ENCODE results near the gene IL4I1.

The IL4I1 gene

DNA sequence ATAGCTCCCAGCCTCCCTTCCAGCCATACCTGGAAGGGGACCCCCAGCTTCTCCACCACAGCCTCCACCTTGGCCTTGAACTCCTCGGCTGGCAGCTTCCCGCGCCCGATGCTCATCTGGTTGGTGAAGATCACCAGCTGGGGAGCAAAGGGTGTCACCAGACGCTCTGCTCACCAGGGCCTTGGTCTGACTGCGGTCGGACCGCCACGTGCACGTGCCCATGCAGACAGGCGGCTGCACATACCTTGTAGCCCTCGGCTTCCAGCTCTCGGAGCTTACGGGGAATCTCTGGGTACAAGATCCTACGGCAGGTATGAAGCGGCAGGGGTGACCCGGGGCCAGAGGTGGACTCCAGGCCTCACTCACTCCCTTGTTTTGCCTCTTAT lies 32.8 kb downstream of the IL4I1 start:
- DNase-seq (ENCODE audit: low read depth, low spot score): no peak

DNA sequence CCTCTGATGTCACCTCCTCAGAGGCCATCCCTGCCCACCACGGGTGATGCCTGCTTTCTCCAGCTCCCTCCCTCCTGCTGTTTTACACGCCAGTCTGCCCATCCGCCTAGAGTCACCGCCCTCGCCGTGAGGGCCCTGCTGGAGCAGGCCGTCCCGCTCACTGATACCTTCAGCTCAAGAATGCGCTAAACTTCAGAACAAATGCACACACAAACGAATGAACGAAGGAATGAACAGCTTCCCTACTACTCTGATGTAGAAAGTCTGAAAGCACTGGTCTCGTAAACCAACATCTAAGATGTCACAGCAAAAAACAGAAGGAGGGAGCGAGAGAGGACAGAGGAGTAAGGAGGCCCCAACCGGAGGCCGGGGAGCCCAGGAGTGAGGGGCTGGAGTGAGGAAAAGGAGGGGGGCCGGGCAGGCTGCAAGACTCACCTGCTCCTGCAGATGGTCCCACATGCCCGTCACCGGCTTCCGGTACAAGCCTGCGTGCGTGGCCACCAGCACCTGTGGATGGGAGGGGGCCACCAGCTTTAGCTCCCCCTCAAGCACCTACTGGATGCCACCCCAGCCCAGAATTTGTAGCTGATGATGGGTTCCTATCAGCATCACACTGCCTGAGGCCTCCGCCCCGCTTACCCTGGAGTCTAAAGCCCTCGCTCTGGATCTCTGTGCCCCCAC lies 33.3 kb downstream of the IL4I1 start:
- DNase-seq (ENCODE audit: low read depth, low spot score): no peak

DNA sequence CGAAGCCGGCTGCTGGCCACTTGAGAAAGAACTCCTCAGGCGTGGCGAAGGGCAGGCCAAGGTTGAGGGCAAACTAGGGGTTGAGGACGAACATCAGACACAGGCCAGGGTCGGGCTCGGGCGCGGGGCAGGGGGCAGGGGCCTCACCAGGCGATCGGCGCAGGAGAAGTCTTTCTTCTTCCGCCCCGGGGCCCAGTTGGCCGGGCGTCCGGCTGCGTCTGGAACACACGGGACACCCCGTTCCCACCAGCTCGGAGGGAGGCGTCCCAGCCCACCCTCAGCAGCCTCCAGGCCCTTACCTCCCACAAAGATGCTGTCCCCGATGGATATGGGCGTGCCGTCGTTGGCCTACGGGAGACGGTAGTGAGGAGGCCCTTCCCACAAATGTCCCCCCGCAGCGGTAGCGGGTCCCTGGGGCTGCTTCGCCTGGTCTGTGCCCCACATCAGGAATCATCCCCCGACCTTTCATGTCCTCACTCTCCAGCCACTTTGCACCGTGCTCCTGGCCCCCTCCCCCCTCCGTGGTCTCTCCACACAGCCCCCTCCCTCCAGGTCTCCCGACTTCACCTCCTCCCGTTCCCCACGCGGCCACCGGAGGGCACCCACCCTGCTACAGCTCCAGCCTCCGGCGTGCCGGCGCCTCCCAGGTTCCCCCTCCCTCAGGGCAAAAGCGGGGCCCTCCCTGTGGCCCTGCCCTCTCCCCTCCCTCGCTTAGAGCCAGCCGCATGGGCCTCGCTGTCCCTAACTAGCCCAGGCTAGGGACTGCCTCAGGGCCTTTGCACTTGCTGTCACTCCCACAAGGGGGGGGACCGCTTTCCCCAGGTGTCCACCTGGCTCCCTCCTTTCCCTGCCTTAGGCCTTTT lies 34.1 kb downstream of the IL4I1 start:
- DNase-seq (ENCODE audit: low read depth, low spot score): no peak

DNA sequence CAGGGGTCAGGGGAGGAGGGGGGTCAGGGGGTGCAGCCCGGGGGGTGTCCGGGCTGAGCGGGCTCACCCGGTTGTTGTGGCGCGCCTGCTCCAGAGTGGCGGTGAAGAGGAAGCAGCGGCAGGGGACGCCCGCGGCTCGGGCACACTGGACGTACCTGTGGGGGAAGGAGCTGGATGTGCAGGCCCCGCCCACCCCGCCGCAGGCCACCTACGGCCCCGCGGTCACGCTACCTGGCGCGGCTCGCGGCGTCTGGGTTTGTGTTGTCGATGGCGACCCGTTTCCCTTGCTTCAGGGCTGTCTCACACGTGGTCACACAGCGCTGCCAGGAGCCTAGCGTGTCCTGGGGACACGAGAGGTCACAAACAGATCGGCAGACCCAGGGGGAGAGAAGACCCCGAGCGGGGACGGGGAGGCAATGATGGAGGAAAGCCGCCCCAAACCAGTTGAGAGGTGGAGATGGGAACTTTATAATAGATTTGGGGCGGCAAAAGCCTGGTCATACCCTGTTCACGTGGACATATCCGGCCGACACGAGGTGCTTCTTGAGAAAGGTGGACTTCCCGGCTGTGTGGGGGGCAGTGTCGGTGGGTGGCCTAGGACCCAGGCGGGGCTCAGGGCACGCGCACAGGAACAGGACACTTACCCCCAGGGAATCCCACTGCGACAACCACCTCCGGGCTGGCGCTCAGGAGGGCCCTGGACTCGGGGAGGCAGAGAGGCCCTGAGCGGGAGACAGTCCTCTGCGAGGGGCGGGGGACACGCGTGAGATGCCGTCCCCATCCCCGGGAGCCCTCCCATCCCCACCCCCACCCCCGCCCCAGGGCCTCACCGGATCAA lies 34.9 kb downstream of the IL4I1 start:
- DNase-seq (ENCODE audit: low read depth, low spot score): no peak

DNA sequence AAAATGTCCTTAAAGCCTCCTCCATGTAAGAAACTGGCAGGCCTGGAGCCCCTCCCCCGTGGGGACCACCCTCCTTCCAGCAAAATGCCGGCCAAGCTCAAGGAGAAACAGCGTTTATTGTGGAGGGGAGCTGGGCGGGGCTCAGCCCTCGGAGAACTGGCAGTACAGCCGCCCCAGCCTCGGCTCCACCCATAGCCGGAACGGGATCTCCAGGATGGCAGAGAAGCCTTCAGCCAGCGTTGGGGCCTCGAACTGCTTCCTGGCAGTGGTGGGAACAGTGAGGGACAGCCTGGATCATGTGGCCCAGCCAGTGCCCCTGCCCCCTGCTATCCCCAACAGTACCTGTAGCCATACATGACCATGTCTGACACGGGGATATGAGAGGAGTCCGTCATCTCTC lies 35.6 kb downstream of the IL4I1 start:
- DNase-seq (ENCODE audit: low read depth, low spot score): no peak

DNA sequence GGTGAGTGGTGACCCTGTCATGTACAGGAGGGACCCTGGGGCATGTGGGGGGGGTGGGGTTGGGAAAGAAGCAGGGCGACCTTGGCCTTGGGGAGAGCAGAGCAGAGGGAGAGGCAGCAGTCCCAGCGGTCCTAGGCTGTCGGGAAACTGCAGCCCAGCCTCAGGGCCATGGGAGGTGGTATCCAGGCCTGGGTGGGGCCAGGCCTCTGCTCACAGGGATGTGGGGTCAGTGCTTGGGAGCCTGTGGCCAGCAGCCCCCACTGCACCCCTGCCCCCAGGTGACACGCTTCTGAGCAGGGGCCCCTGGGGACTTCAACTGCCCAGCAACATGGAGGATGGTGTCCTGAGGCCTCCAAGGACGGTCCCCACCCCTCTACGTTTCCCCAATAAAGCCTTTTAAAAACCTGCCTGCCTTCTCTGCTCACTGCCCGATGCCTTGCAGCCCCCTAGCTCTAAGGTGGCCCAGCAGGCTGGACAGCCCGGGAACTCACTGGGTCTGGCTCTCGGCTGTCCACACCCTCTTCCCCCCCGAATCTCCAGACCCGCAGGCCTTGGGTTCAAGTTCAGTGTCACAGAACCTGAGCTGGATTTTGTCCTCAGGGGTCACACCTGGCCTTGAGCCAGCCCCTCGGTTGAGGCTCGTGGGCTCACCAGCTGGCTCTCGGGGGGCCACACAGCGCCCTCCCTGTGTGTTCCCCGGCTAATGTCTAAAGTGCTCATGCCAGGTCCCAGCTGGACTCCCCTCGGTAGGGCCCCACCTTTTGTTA lies 36.2 kb downstream of the IL4I1 start:
- DNase-seq (ENCODE audit: low read depth, low spot score): no peak

DNA sequence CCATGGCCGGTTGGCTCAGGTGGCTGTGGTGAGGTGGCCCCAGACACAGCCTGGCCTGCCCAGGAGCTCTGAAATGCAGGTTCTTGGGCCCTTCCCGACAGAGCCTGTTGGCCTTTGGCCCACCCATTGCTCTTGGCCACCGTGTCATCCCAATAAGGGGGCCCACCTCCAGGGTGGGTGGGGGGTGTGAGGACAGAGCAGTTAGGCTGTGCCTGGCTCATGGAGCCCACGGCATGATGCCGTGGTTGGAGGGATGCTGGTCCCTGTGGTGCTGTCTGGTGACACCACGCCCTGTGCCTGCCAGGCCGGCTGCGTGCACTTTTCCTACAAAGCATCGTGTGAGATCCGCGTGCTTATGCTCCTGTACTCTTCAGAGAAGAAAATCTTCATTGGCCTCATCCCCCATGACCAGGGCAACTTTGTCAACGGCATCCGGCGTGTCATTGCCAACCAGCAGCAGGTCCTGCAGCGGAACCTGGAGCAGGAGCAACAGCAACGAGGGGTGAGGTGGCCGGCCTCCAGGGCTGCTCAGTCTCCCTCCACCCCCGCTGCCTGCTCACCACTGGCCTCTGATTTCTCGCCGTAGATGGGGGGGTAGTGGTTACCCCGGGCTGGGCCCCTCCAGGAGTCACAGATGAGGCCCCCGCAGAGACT lies 36.9 kb downstream of the IL4I1 start:
- DNase-seq (ENCODE audit: low read depth, low spot score): no peak

DNA sequence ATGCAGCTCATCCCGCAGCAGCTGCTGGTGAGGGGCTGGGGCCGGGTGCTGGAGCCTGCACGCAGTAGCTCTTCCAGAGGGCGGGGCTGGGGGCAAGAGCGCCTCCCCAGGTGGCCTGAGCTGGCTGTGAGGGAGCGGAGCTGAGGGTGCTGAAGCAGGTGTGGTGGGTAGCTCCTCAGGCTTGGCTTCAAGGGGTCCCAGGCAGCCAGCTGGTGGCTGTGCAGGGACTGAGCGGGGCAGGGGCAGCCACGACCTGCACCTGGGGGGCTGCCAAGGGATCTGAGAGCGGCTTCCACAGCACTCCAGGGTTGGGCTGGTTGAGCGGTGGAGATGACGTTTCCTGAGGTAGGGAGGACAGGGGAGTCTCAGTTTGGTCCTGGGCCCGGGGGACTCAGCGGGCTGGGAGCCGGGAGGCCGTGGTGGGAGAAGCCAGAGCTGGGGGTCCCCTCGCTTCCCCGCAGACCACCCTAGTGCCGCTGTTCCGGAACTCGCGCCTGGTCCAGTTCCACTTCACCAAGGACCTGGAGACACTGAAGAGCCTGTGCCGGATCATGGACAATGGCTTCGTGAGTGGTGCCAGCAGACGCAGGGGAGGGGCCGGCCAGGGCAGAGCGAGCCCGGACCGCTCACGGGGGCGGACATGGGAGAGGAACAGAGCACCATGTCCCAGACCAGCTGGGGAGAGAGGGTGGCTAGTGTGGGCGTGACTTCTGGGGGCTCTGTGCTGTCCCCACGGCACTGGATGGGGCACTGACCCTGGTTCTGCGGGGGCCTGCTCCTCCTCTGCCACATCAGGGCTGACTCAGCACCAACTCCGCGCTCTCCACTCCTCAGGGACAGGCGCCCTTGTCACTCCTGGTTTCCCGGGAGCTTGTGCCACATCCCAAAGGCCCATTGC lies 38.4 kb downstream of the IL4I1 start:
- no peak for DNase-seq (ENCODE audit: low read depth, low spot score)

DNA sequence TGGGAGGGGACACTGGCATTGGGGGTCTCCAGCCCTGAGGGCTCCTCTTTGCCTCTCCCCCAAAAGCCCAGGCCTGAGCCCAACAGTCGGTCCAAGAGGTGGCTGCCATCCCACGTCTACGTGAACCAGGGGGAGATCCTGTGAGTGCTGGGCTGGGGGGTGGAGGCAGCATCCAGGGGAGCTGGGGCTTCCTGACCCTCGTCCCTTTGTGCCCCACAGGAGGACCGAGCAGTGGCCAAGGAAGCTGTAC lies 38.9 kb downstream of the IL4I1 start:
- no peak for DNase-seq (ENCODE audit: low read depth, low spot score)

DNA sequence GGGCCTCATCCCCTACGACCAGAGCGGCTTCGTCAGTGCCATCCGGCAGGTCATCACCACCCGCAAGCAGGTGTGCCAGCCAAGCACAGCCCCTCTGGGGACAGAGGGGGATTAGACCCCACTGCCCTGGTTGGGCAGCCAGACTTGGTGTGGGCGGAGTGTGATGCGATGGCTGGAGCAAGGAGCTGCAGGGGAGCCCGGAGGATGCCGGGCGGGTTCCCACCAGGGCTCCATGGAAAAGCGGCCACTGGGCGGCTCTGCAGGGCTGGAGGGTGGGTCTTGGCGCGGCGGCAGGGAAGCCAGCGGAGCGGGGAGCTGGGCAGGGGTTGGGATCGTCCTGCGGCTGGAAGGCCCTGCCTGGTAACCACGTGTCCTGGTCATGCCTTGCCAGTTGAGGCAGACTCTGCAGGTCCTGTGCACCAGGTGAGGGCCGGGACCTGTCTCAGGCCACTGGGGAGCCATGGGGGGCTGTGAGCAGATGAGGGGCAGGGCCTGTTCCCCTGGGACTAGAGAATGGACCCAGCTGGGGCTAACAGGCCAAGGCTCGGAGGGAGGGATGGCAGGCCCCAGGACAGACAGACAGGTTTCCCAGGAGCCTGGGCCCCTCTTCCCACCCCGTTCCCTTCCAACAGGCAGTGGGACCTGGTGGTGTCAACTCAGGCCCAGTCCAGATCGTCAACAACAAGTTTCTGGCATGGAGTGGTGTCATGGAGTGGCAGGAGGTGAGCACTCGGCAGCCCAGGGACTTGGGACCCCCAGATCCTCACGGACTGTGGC lies 39.4 kb downstream of the IL4I1 start:
- no peak for DNase-seq (ENCODE audit: low read depth, low spot score)

DNA sequence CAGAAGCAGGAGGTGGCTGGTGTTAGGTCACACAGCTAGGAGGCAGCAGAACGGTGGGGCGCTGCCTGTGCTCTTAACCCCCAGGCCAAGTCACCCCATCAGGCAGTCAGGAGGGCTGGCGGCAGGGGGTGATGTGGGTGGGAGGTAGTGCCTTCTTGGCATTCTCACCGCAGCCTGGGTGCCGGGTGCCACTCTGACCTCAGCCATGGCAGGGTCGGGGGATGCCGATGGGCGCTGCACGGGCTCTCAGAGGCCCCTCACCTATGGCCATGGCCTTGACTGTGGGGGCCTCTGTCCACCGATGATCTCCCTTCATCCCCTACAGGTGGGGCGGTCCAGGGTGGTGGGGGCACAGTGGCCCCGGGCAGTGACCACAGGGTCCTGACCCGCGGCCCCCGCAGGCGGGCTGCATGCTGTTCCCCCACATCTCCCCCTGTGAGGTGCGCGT lies 40.1 kb downstream of the IL4I1 start:
- DNase-seq (ENCODE audit: low read depth, low spot score): no peak

DNA sequence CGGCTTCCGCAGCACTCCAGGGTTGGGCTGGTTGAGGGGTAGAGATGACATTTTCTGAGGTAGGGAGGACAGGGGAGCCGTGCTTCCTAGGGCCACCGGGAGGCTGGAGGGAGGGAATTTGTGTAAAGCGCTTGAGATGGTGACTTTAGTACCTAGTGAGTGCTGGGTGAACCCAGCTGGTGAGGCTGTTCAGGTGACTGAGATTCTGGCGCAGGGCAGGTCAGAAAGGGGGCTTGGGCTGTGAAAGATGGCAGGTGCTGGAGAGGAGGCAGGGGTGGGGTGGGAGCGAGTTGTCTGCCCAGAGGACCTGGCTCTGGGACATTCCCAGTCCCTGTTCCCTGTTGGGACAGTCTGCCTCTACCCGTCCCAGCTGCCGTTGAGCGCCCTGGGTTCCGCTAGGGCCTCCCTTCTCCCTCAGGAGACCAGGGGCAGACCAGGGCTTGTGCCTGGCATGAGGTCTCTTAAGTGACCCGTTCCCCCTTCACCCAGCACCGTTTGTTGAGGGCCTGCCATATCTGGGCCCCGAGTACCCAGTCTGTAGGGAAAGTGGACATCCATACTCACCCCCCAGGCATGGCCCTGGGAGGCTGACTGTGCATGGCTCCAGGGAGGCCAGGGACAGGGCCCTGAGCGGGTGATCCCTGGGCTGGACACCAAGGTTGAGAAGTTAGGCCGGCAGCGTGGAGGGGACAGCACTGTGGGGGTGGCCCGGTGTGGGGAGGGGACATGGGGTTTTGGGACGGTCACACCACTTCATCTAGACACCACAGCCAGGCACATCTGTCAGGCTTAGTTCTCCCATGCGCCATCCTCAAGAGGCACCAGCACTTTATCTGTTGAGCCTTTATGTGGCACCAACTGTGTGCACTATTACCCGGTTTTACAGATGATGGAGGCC lies 40.8 kb downstream of the IL4I1 start:
- no peak for DNase-seq (ENCODE audit: low read depth, low spot score)

DNA sequence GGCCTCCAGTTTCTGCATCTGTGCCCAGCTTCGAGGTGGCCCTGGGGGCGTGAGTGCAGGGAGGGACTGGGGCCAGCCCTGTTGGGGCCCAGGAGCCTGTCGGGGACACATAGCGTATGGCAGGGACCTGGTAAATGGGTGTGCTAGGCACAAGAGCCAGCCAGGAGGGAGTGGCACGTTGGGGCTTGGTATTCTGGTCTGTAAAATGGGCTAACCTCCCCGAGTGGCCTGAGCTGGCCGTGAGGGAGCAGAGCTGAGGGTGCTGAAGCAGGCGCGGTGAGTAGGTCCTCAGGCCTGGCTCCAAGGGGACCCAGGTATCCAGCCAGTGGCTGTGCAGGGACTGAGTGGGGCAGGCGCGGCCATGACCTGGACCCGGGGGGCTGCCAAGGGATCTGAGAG lies 41.4 kb downstream of the IL4I1 start:
- DNase-seq (ENCODE audit: low read depth, low spot score): no peak

DNA sequence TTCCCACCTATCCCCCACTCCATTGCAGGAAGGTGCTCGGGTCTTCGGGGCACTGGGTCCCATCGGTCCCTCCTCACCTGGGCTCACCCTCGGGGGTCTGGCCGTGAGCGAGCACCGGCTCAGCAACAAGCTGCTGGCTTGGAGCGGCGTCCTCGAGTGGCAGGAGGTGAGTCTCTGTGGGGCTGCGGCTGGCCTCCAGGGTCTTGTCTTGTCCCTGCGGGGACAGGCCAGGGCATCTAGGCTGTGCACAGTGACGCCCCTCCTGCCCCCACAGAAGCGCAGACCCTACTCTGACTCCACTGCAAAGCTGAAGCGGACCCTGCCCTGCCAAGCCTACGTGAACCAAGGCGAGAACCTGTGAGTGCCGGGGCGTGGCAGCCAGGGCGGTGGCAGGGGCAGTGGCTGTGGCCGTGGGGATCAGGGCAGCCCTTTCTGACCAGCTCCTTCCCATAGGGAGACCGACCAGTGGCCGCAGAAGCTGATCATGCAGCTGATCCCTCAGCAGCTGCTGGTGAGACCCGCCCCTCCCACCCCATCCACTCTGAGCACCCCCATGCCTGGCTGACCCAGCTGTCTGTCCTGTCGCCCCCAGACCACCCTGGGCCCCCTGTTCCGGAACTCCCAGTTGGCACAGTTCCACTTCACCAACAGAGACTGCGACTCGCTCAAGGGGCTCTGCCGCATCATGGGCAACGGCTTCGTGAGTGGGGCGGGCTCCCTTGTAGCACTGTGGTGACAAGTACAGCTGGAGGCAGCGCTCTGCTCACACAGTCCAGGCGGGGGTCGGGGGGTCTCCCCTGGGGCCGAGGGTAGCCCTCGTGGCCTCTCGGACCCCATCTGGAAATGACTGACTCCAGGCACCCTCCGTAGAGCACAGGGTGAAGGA lies 42.1 kb downstream of the IL4I1 start:
- no peak for DNase-seq (ENCODE audit: low read depth, low spot score)

DNA sequence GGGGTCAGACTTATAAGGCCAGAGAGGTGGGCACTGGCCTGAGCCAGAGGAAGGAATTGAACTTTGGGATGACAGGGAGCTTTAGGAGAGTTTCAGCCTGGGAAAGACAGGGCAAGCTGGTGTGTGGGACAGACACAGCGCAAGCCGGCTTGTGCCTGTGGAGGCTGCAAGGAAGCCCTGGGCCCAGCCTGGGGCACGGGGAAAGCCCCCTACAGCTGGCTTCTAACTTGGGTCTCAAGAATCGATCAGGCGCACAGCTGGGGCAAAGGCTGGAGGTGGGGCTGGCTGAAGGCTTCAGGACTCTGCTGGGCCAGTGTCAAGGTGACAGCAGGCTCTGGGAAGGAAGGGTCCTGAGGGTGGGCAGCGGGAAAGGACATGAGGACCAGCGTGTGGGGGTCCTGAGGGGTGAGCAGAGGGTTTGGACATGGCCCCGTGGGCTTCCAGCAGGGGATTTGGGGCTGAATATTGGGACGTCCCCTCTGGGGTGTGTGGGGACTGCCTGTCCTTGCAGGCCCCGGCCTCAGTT lies 42.8 kb downstream of the IL4I1 start:
- DNase-seq (ENCODE audit: low read depth, low spot score): no peak

DNA sequence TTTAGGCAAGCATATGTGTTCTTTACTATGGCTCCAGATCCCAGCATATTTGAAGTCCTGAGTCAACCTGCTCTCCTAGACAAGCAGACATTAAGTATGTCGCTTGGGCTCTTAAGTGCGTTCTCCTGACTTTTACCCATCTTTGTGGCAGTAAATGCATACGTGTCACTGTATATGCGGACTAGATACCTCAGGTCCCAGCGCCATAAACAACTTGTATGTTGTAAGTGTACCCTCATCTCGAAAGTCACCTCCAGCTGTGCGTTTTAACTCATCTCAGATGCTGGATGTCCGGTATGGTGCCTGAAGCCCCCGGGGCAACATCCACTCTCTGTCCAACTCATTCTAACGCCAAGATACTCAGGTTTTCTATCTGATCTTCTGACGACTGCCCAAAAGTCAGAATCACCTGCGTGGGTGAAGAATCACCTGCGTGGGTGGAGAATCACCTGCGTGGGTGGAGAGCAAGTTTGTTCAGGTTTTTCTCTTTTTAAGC lies 44.0 kb downstream of the IL4I1 start:
- no peak for DNase-seq (ENCODE audit: low read depth, low spot score)

All from iPS DF 19.7 (cell line).